Epithelial cell of esophagus (primary cell): Measurements from ENCODE around the gene TMEM38B.

Experiments used
- DNase-seq: peaks from one replicate; pipeline ENCODE4 v3.0.0; 2010; ENCODE audit warnings: low read depth
- H3K4me3 ChIP-seq: 2 replicates; pipeline ENCODE4 v1.5.1; 2011; ENCODE audit warnings: mild to moderate bottlenecking, low read length, control low read depth
- TF ChIP-seq, protein P1 (sequence below): IDR thresholded peaks from 2 replicates; pipeline ENCODE4 v1.5.1; 2011; ENCODE audit warnings: low read depth, mild to moderate bottlenecking, low read length, control low read depth, inconsistent platforms; ENCODE audit not compliant: insufficient read depth; ENCODE audit errors: missing control alignments

TMEM38B gene

GRCh38 chr9:105673850-105674387, 20.4 kb upstream of the TMEM38B start:
- DNase-seq: no peak
- no peak overlapping the region for H3K4me3 ChIP-seq
- TF ChIP-seq, protein P1, sequence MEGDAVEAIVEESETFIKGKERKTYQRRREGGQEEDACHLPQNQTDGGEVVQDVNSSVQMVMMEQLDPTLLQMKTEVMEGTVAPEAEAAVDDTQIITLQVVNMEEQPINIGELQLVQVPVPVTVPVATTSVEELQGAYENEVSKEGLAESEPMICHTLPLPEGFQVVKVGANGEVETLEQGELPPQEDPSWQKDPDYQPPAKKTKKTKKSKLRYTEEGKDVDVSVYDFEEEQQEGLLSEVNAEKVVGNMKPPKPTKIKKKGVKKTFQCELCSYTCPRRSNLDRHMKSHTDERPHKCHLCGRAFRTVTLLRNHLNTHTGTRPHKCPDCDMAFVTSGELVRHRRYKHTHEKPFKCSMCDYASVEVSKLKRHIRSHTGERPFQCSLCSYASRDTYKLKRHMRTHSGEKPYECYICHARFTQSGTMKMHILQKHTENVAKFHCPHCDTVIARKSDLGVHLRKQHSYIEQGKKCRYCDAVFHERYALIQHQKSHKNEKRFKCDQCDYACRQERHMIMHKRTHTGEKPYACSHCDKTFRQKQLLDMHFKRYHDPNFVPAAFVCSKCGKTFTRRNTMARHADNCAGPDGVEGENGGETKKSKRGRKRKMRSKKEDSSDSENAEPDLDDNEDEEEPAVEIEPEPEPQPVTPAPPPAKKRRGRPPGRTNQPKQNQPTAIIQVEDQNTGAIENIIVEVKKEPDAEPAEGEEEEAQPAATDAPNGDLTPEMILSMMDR: no peak

- DNase-seq: no peak
- TF ChIP-seq, protein P1: no peak
- H3K4me3 ChIP-seq: no peak overlapping the region
These were observed 17.9 kb upstream of the TMEM38B start for GRCh38 chr9:105676351-105676923.

GRCh38 chr9:105678163-105678562, 16.2 kb upstream of the TMEM38B start:
- no peak overlapping the region for H3K4me3 ChIP-seq
- DNase-seq: no peak
- TF ChIP-seq, protein P1: no peak

- no peak for DNase-seq
- TF ChIP-seq, protein P1: no peak
- no peak overlapping the region for H3K4me3 ChIP-seq
These were observed 15.6 kb upstream of the TMEM38B start for GRCh38 chr9:105678781-105679180.

DNA sequence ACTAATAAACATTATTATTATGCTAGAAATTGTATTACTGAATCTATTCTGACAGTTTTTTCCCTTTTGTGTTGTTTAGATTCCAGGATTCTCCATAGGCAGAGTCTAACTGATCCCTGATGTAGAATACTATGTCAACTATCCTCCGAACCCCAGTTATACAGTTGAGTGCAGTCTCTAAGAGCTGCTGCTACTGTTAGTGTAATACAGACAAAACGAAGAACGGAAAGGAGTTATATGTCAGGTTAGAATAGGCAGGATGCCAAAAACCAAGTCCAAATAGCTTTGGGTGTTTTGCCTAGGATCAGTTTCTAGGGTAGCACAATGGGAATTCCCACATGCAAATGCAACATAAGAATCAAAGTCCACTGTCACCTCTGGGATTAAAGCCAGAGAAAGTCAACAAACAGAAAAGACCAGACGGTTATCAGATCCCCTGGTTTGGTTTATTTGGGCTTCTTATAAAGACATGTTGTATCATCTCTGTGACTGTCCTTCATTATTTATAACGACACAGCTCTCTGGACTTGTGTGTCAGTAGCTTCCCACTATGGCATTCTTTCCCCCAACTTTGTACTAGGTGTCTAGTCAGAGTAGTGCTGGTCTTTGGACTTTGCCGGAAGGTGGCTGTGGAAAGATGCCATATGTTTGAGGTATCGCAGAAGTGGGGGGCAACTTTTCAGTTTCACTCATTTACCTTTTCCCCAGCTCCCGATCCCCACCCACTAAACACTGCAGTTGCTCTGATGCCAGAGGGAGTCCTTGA, 14.9 kb upstream of the TMEM38B start:
- DNase-seq: no peak
- TF ChIP-seq, protein P1: no peak
- H3K4me3 ChIP-seq: no peak overlapping the region

GRCh38 chr9:105681313-105681712, 13.0 kb upstream of the TMEM38B start:
- DNase-seq: no peak

More at GRCh38 chr9:105681313-105681712, 13.0 kb upstream of the TMEM38B start:
- TF ChIP-seq, protein P1: no peak
- H3K4me3 ChIP-seq: no peak overlapping the region
